DOHH2 (cell line): ENCODE measurements around the gene FTO.

Experiments used
- H3F3A ChIP-seq: fragments of 200-600 bp; sonication (generic), shearing (Covaris generic); 2 replicates; pipeline ENCODE4 v1.6.0; 2016; ENCODE audit warnings: antibody characterized with exemption, mild to moderate bottlenecking; ENCODE audit not compliant: control insufficient read depth, insufficient read depth
- H3K27ac ChIP-seq: fragments of 200-600 bp; sonication (generic); 2 replicates; pipeline ENCODE4 v1.5.1; 2014; ENCODE audit warnings: low read depth, mild to moderate bottlenecking, low read length, moderate library complexity
- H3K27me3 ChIP-seq: fragments of 200-600 bp; sonication (generic); 2 replicates; pipeline ENCODE4 v1.6.1; 2014; ENCODE audit warnings: mild to moderate bottlenecking, low read length, mixed read lengths; ENCODE audit not compliant: control insufficient read depth
- H3K36me3 ChIP-seq: fragments of 200-600 bp; sonication (generic); 2 replicates; pipeline ENCODE4 v1.6.1; 2014; ENCODE audit warnings: mild to moderate bottlenecking, low read length, moderate library complexity, mixed read lengths; ENCODE audit not compliant: control insufficient read depth
- H3K4me1 ChIP-seq: fragments of 200-600 bp; sonication (generic); 2 replicates; pipeline ENCODE4 v1.6.1; 2014; ENCODE audit warnings: mild to moderate bottlenecking, low read length, mixed read lengths; ENCODE audit not compliant: control insufficient read depth
- H3K4me2 ChIP-seq: fragments of 200-600 bp; sonication (generic); 2 replicates; pipeline ENCODE4 v1.6.0; 2014; ENCODE audit warnings: mild to moderate bottlenecking, low read length, moderate library complexity
- H3K4me3 ChIP-seq: fragments of 200-600 bp; sonication (generic); 2 replicates; pipeline ENCODE4 v1.5.1; 2014; ENCODE audit warnings: mild to moderate bottlenecking, low read length, mixed read lengths
- H3K79me2 ChIP-seq: fragments of 200-600 bp; sonication (generic); 2 replicates; pipeline ENCODE4 v1.6.1; 2014; ENCODE audit warnings: mild to moderate bottlenecking, low read length, mixed read lengths; ENCODE audit not compliant: control insufficient read depth
- H3K9me2 ChIP-seq: fragments of 200-600 bp; sonication (generic); replicated peaks from 2 replicates; pipeline ENCODE4 v1.6.1; 2014; ENCODE audit warnings: mild to moderate bottlenecking, low read length, mixed read lengths; ENCODE audit not compliant: control insufficient read depth
- H3K9me3 ChIP-seq: fragments of 200-600 bp; sonication (generic); 2 replicates; pipeline ENCODE4 v1.6.1; 2014; ENCODE audit warnings: antibody characterized with exemption, low read length, mixed read lengths; ENCODE audit not compliant: control insufficient read depth, insufficient read depth
- H4K20me1 ChIP-seq: fragments of 200-600 bp; sonication (generic); 2 replicates; pipeline ENCODE4 v1.6.0; 2014; ENCODE audit warnings: low read depth, mild to moderate bottlenecking, antibody characterized with exemption, low read length, moderate library complexity; ENCODE audit not compliant: control insufficient read depth, insufficient read depth
- CTCF ChIP-seq: fragments of 200-600 bp; sonication (generic); IDR thresholded peaks from one replicate; pipeline ENCODE4 v1.5.1; 2014; ENCODE audit warnings: antibody characterized with exemption, mild to moderate bottlenecking, low read depth, low read length; ENCODE audit not compliant: poor library complexity, severe bottlenecking
- EZH2phosphoT487 ChIP-seq: fragments of 200-600 bp; sonication (generic); IDR thresholded peaks from 2 replicates; pipeline ENCODE4 v1.6.1; 2017; ENCODE audit warnings: borderline replicate concordance, mild to moderate bottlenecking, antibody characterized with exemption, low read length, moderate library complexity, mixed read lengths

Gene FTO

DNA sequence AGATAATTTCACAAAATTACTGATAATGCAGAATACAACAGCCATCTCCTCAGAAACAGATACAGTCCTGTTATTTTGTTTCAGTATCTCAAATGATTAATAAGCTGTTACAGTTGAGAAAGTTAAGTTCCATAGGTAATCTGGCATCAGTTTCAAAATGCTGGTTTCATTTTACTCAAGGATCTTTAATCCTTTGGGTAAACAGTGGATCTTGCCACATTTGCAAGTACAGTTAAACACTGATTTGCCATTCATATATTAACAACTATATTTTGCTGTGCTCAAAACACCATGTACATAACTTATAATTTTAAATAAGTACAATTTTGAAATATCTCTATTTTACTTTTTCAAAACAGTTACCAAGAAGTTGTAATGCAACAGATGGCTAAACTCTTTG lies 31.5 kb upstream of the FTO start:
- Histone ChIP-seq H3K79me2 (no peaks in the 10 kb centered on the region), H3K9me2 (no peaks in the 10 kb centered on the region), H3K4me1 (no peaks in the 10 kb centered on the region), H3K27me3 (no peaks in the 10 kb centered on the region), H3K4me3 (no peak overlapping the region), H3K27ac (no peak overlapping the region), H3K36me3 (no peaks in the 10 kb centered on the region), H3K9me3 (no peaks in the 10 kb centered on the region), H3K4me2 (no peak overlapping the region), H3F3A (no peaks in the 10 kb centered on the region), H4K20me1 (no peaks in the 10 kb centered on the region)
- TF ChIP-seq CTCF (no peak), EZH2phosphoT487 (no peak)

DNA sequence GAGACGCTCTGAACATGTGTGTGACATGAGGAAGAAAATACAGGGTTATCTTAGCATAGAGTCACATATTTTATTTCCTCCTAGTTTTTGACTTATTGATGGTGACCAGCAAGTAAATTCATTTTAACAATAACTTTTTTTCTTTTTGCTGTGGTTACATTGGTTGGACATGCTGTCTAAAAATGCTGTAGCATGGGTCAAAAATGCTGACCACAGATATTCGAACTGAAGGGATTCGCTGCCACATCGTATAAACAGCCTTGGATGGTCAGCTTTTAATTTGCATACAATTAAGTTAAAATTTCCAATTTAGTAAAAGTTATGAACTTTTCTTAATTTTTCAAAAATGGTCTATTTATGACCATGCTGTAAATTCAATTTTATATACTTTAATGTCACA lies 30.8 kb upstream of the FTO start:
- Histone ChIP-seq H3F3A (no peaks in the 10 kb centered on the region), H3K79me2 (no peaks in the 10 kb centered on the region), H3K4me2 (no peak overlapping the region), H3K27me3 (no peaks in the 10 kb centered on the region), H4K20me1 (no peaks in the 10 kb centered on the region), H3K9me2 (no peaks in the 10 kb centered on the region), H3K4me1 (no peaks in the 10 kb centered on the region), H3K36me3 (no peaks in the 10 kb centered on the region), H3K27ac (no peak overlapping the region), H3K9me3 (no peaks in the 10 kb centered on the region), H3K4me3 (no peak overlapping the region)
- TF ChIP-seq EZH2phosphoT487 (no peak), CTCF (no peak)

- no peaks in the 10 kb centered on the region for H3K79me2 ChIP-seq
- no peak overlapping the region for H3K27ac ChIP-seq
- H3K4me3 ChIP-seq: no peak overlapping the region
- no peaks in the 10 kb centered on the region for H4K20me1 ChIP-seq
- no peaks in the 10 kb centered on the region; the same call in 1 of the 2 replicates for H3K36me3 ChIP-seq
- H3F3A ChIP-seq: no peaks in the 10 kb centered on the region
- H3K9me3 ChIP-seq: no peaks in the 10 kb centered on the region
- H3K4me1 ChIP-seq: no peaks in the 10 kb centered on the region
- no peak overlapping the region for H3K4me2 ChIP-seq
- H3K27me3 ChIP-seq: no peaks in the 10 kb centered on the region
- H3K9me2 ChIP-seq: no peaks in the 10 kb centered on the region
- TF ChIP-seq CTCF (no peak), EZH2phosphoT487 (no peak)
Observed at GRCh38 chr16:53678155-53678554, 25.8 kb upstream of the FTO start.

GRCh38 chr16:53678756-53679343 lies 25.1 kb upstream of the FTO start:
- Histone ChIP-seq H3K36me3 (no peaks in the 10 kb centered on the region; the same call in 1 of the 2 replicates), H3K27ac (no peak overlapping the region), H3K27me3 (no peaks in the 10 kb centered on the region), H3K4me3 (no peak overlapping the region), H3K4me2 (no peak overlapping the region), H3K79me2 (no peaks in the 10 kb centered on the region), H3F3A (no peaks in the 10 kb centered on the region), H3K9me2 (no peaks in the 10 kb centered on the region), H3K9me3 (no peaks in the 10 kb centered on the region), H3K4me1 (no peaks in the 10 kb centered on the region), H4K20me1 (no peaks in the 10 kb centered on the region)
- no peak for TF ChIP-seq CTCF
- no peak for TF ChIP-seq EZH2phosphoT487
